Activated naive CD4-positive, alpha-beta T cell treated with anti-CD3 and anti-CD28 coated beads, Interleukin-2, amount 10 ng/mL, durations not matched to agents 7 days and 5 days (primary cell): ENCODE data around the gene IQSEC1.

ENCODE experiments used
- CTCF ChIA-PET: fragments of 350-600 bp; sonication (Branson Sonifier 250); formaldehyde crosslinking; loops from one replicate; lab custom pipeline; 2021; ENCODE audit warnings: antibody characterized with exemption; lab: Charles Lee
- DNase-seq: peaks from one replicate; pipeline ENCODE4 v3.0.0-alpha.2; 2020
- H3K27ac Mint-ChIP-seq: one replicate; pipeline ENCODE4 v1.8.0; 2021; ENCODE audit warnings: mild to moderate bottlenecking, moderate library complexity, mixed read lengths
- H3K27me3 Mint-ChIP-seq: one replicate; pipeline ENCODE4 v1.8.0; 2021; ENCODE audit warnings: mild to moderate bottlenecking, mixed read lengths
- H3K36me3 Mint-ChIP-seq: one replicate; pipeline ENCODE4 v1.8.0; 2021; ENCODE audit warnings: mixed read lengths
- H3K4me1 Mint-ChIP-seq: one replicate; pipeline ENCODE4 v1.8.0; 2021; ENCODE audit warnings: mixed read lengths
- H3K4me3 Mint-ChIP-seq: one replicate; pipeline ENCODE4 v1.8.0; 2021; ENCODE audit warnings: mild to moderate bottlenecking, moderate library complexity, mixed read lengths
- H3K9me3 Mint-ChIP-seq: one replicate; pipeline ENCODE4 v1.8.0; 2021; ENCODE audit warnings: mixed read lengths

Gene IQSEC1

DNA sequence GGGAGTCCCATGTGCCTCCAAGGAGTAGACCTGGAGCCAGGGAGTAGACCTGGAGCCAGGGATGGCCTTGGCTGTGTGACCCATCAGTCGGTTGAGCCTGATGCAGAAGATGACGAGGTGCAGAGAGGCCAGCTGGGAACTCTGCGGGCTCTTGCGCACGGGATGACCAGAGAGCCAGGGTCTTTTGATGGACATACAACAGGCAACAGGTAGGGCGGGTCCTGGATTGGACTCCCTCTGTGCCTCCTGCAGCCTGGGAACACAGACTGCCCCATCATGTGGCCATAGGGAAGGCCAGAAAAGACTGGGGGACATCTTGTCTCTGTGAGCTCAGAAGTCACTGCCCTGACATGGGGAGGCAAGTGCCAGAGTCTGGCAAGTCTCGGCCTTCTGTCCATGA is 164.4 kb downstream of the IQSEC1 start:
- Mint-ChIP-seq H3K4me1 (no peaks in the 10 kb centered on the region), H3K27me3 (no peaks in the 10 kb centered on the region), H3K36me3 (peaks cover 36% of the 10 kb centered on the region), H3K27ac (no peak overlapping the region), H3K9me3 (no peaks in the 10 kb centered on the region), H3K4me3 (no peak overlapping the region)
- CTCF ChIA-PET = no interaction called here
- no peak for DNase-seq

DNA sequence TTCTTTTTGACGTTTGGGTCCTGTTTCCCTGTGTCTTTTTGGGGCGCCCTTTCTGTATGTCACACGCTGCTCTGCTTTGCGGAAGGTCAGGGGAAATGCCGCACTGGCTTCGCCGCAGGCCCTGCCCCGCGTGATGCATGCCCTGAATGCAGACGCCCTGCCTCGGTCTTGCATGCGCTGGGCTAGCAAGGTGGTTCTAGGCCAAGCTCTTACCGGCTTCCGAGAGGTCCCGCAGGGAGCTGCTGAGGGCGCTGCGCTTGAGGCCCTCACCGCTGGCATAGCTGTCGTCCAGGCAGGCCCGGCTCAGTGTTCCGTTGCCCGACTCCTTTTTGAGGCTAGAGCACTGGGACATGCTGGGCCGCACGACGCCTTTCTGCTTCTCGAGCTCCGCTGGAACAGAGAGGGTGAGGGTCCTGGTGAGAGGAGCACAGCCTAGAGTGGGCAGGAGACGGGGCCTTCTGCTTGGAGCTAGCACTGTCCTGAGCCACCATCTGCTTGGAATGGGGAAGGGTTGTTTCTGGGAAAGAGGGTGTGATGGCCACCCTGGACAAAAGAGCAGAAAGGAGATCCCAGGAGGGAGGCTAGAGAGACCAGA is 165.0 kb downstream of the IQSEC1 start:
- H3K27me3 Mint-ChIP-seq = no peaks in the 10 kb centered on the region
- H3K4me1 Mint-ChIP-seq = no peaks in the 10 kb centered on the region
- DNase-seq = no peak
- H3K4me3 Mint-ChIP-seq = no peak overlapping the region
- CTCF ChIA-PET = no interaction called here
- H3K36me3 Mint-ChIP-seq = peaks cover 32% of the 10 kb centered on the region
- no peak overlapping the region for H3K27ac Mint-ChIP-seq
- H3K9me3 Mint-ChIP-seq = no peaks in the 10 kb centered on the region

- H3K36me3 Mint-ChIP-seq = peaks cover 27% of the 10 kb centered on the region
- no peaks in the 10 kb centered on the region for H3K27me3 Mint-ChIP-seq
- DNase-seq = no peak
- no peaks in the 10 kb centered on the region for H3K4me1 Mint-ChIP-seq
- CTCF ChIA-PET = interaction anchor here (0.8 kb wide), 1 partner anchor 40 kb away, joined by 4 read pairs; no protein-coding TSS in a partner anchor
- H3K4me3 Mint-ChIP-seq = no peak overlapping the region
- no peak overlapping the region for H3K27ac Mint-ChIP-seq
- H3K9me3 Mint-ChIP-seq = no peaks in the 10 kb centered on the region
Measured at GRCh38 chr3:12907729-12908128, 165.5 kb downstream of the IQSEC1 start.

- H3K27me3 Mint-ChIP-seq = no peaks in the 10 kb centered on the region
- no peak overlapping the region for H3K27ac Mint-ChIP-seq
- peaks cover 25% of the 10 kb centered on the region for H3K36me3 Mint-ChIP-seq
- H3K4me1 Mint-ChIP-seq = no peaks in the 10 kb centered on the region
- no peak overlapping the region for H3K4me3 Mint-ChIP-seq
- H3K9me3 Mint-ChIP-seq = no peaks in the 10 kb centered on the region
- no peak for DNase-seq
- CTCF ChIA-PET = interaction anchor here (0.8 kb wide), 1 partner anchor 39 kb away, joined by 4 read pairs; no protein-coding TSS in a partner anchor
Measured at GRCh38 chr3:12907296-12907695, 165.9 kb downstream of the IQSEC1 start.

DNA sequence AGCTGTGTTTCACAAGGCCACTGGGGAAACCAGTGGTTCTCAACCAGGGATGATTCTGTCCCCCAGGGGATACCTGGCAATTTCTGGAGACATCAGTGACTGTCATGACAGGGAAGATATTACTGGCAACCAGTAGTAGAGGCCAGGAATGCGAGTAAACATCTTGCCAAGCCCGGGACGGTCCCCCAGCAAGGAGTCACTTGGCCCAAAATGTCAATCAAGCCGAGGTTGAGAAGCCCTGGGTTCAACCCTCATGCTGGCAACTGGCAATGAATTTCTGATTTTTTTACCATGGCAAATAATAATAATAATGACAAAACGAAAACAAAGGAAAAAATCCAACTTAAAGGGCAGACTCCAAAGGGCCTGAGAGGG is 166.3 kb downstream of the IQSEC1 start:
- Mint-ChIP-seq H3K4me1 (no peaks in the 10 kb centered on the region), H3K36me3 (peaks cover 25% of the 10 kb centered on the region), H3K27ac (no peak overlapping the region), H3K4me3 (no peak overlapping the region), H3K27me3 (no peaks in the 10 kb centered on the region), H3K9me3 (no peaks in the 10 kb centered on the region)
- DNase-seq = no peak
- CTCF ChIA-PET = interaction anchor here (0.8 kb wide), 1 partner anchor 39 kb away, joined by 4 read pairs; no protein-coding TSS in a partner anchor

- no peaks in the 10 kb centered on the region for H3K4me1 Mint-ChIP-seq
- H3K36me3 Mint-ChIP-seq = peaks cover 29% of the 10 kb centered on the region
- H3K9me3 Mint-ChIP-seq = no peaks in the 10 kb centered on the region
- H3K4me3 Mint-ChIP-seq = no peak overlapping the region
- no peak overlapping the region for H3K27ac Mint-ChIP-seq
- DNase-seq = no peak
- H3K27me3 Mint-ChIP-seq = no peaks in the 10 kb centered on the region
- CTCF ChIA-PET = no interaction called here
Measured at GRCh38 chr3:12906141-12906915, 166.9 kb downstream of the IQSEC1 start.

DNA sequence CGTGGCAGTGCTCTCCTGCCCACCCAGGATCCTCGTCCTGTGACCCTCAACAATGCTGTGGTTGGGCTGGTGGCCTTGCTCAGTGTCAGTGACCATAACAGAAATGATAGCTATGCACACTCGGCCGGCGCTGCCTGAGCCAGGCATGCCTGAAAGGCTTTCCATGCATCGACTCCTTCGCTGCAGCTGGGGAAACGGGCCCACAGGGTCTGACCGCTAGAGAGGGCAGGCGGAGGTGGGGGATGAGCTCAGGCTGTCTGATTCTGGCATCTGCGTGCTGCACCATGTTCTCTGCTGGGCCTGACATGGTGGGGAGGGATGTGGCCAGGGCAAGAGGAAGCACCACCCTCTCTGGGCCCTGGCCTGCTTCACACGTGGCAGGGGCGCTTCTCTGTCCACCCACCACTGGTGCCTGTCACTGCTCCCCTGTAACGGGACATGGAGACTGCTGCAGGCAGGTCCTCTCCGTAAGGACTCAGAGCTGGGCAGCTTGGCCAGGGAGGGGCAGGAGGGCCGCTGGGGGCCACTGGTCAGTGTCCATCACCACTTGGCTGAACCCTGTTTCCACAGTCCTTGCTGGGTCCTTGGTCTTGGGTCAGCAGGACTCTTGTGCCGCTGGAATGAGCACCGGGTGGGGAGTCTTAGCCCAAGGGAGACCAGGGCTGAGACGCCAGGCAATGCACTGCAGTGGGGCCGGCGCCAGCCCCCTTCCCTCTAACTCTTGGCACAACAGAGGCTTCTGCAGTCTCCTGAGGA is 167.7 kb downstream of the IQSEC1 start:
- DNase-seq = no peak
- no peak overlapping the region for H3K27ac Mint-ChIP-seq
- H3K4me3 Mint-ChIP-seq = no peak overlapping the region
- H3K36me3 Mint-ChIP-seq = peaks cover 30% of the 10 kb centered on the region
- H3K4me1 Mint-ChIP-seq = no peaks in the 10 kb centered on the region
- CTCF ChIA-PET = interaction anchor here (0.6 kb wide), 1 partner anchor 79 kb away, joined by 3 read pairs; no protein-coding TSS in a partner anchor
- H3K27me3 Mint-ChIP-seq = no peaks in the 10 kb centered on the region
- no peaks in the 10 kb centered on the region for H3K9me3 Mint-ChIP-seq

GRCh38 chr3:12904951-12905315 is 168.3 kb downstream of the IQSEC1 start:
- Mint-ChIP-seq H3K4me1 (no peaks in the 10 kb centered on the region), H3K4me3 (no peak overlapping the region), H3K27ac (no peak overlapping the region), H3K27me3 (no peaks in the 10 kb centered on the region), H3K36me3 (peaks cover 31% of the 10 kb centered on the region), H3K9me3 (no peaks in the 10 kb centered on the region)
- CTCF ChIA-PET = interaction anchor here (0.6 kb wide), 1 partner anchor 79 kb away, joined by 3 read pairs; no protein-coding TSS in a partner anchor
- no peak for DNase-seq

GRCh38 chr3:12903881-12904280 is 169.3 kb downstream of the IQSEC1 start:
- DNase-seq = no peak
- H3K9me3 Mint-ChIP-seq = no peaks in the 10 kb centered on the region
- H3K4me1 Mint-ChIP-seq = no peaks in the 10 kb centered on the region
- CTCF ChIA-PET = interaction anchor here (1.4 kb wide), 1 partner anchor 79 kb away, joined by 3 read pairs; no protein-coding TSS in a partner anchor
- H3K4me3 Mint-ChIP-seq = no peak overlapping the region
- no peak overlapping the region for H3K27ac Mint-ChIP-seq
- no peaks in the 10 kb centered on the region for H3K27me3 Mint-ChIP-seq
- H3K36me3 Mint-ChIP-seq = peaks cover 33% of the 10 kb centered on the region

- Mint-ChIP-seq H3K4me1 (no peaks in the 10 kb centered on the region), H3K36me3 (peaks cover 31% of the 10 kb centered on the region), H3K27me3 (no peaks in the 10 kb centered on the region), H3K9me3 (no peaks in the 10 kb centered on the region), H3K4me3 (no peak overlapping the region), H3K27ac (no peak overlapping the region)
- DNase-seq = no peak
- CTCF ChIA-PET = interaction anchor here (1.4 kb wide), 1 partner anchor 80 kb away, joined by 3 read pairs; no protein-coding TSS in a partner anchor
Measured at GRCh38 chr3:12903000-12903800, 170.0 kb downstream of the IQSEC1 start.

- H3K27ac Mint-ChIP-seq = no peak overlapping the region
- H3K27me3 Mint-ChIP-seq = no peaks in the 10 kb centered on the region
Measured at GRCh38 chr3:12902181-12902999, 170.8 kb downstream of the IQSEC1 start.

GRCh38 chr3:12901623-12902045 is 171.6 kb downstream of the IQSEC1 start:
- H3K27ac Mint-ChIP-seq = no peak overlapping the region
- no peaks in the 10 kb centered on the region for H3K9me3 Mint-ChIP-seq
- peaks cover 31% of the 10 kb centered on the region for H3K36me3 Mint-ChIP-seq
- no peak for DNase-seq
- no peaks in the 10 kb centered on the region for H3K27me3 Mint-ChIP-seq
- no peak overlapping the region for H3K4me3 Mint-ChIP-seq
- CTCF ChIA-PET = interaction anchor here (1.2 to 1.3 kb wide), 2 partner anchors 82 to 93 kb away, joined by 3 to 4 read pairs; no protein-coding TSS in a partner anchor
- no peaks in the 10 kb centered on the region for H3K4me1 Mint-ChIP-seq

More at GRCh38 chr3:12902181-12902999, 170.8 kb downstream of the IQSEC1 start:
- CTCF ChIA-PET = interaction anchor here (1.2 to 1.4 kb wide), 3 partner anchors 81 to 93 kb away, joined by 3 to 4 read pairs (median 3); no protein-coding TSS in a partner anchor
- Mint-ChIP-seq H3K36me3 (peaks cover 28% of the 10 kb centered on the region), H3K4me1 (no peaks in the 10 kb centered on the region), H3K9me3 (no peaks in the 10 kb centered on the region), H3K4me3 (no peak overlapping the region)
- no peak for DNase-seq
